ENCODE measurements around the gene KRT4. TPM values are rescaled to one million over a fixed set of nuclear protein-coding genes. Genes with fewer than 3 reads are reported as not detected.

The KRT4 gene
- total RNA-seq, 2 donors from 2014 or later: 0.52 TPM; not detected in 1

- Histone ChIP-seq H3K9me3 (no peaks in the 10 kb centered on the region), H3K36me3 (replicated peaks in 1 of 2; ENCODE audit: insufficient read depth in 1 of 2, low read depth in 2 of 2) (no peaks in the 10 kb centered on the region), H3K4me3 (no peak overlapping the region), H3K27ac (no peak overlapping the region), H3K27me3 (no peaks in the 10 kb centered on the region), H3K4me1 (no peaks in the 10 kb centered on the region)
- no peak for DNase-seq
- 72 to 89% methylated on average over 5 to 7 of the region's 7 CpGs for WGBS, 2 donors
- ATAC-seq: no peak
- intact Hi-C loops (cut with DNase I): no loop called here
- no peak for TF ChIP-seq CTCF (IDR thresholded peaks at IDR 0.05)
- TF ChIP-seq POLR2A (IDR thresholded peaks at IDR 0.05): no peak
Measured at GRCh38 chr12:52819731-52820510, 6.0 kb upstream of the KRT4 start.

- Histone ChIP-seq H3K36me3 (replicated peaks in 1 of 2; ENCODE audit: insufficient read depth in 1 of 2, low read depth in 2 of 2) (no peaks in the 10 kb centered on the region), H3K4me1 (peaks cover 7% of the 10 kb centered on the region), H3K9me3 (no peaks in the 10 kb centered on the region), H3K4me3 (no peak overlapping the region), H3K27me3 (no peaks in the 10 kb centered on the region), H3K27ac (no peak overlapping the region)
- ATAC-seq: no peak
- intact Hi-C loops (cut with DNase I): no loop called here
- TF ChIP-seq CTCF (IDR thresholded peaks at IDR 0.05) (no peak), POLR2A (IDR thresholded peaks at IDR 0.05) (no peak)
- 50 to 58% methylated on average over 7 of the region's 7 CpGs for WGBS, 2 donors
- no peak for DNase-seq
Measured at GRCh38 chr12:52818887-52819420, 5.0 kb upstream of the KRT4 start.

GRCh38 chr12:52818388-52818787 lies 4.5 kb upstream of the KRT4 start:
- peaks cover 9% of the 10 kb centered on the region for H3K4me1 ChIP-seq
- no peak for DNase-seq
- TF ChIP-seq CTCF (IDR thresholded peaks at IDR 0.05): no peak
- TF ChIP-seq POLR2A (IDR thresholded peaks at IDR 0.05): no peak
- H3K27me3 ChIP-seq: no peaks in the 10 kb centered on the region
- no peaks in the 10 kb centered on the region for H3K9me3 ChIP-seq
- ATAC-seq: no peak
- intact Hi-C loops (cut with DNase I): no loop called here
- no peaks in the 10 kb centered on the region for H3K36me3 ChIP-seq (replicated peaks in 1 of 2; ENCODE audit: insufficient read depth in 1 of 2, low read depth in 2 of 2)
- 65 to 66% methylated on average over 5 to 7 of the region's 7 CpGs for WGBS, 2 donors
- no peak overlapping the region for H3K4me3 ChIP-seq
- no peak overlapping the region for H3K27ac ChIP-seq

- no peaks in the 10 kb centered on the region for H3K36me3 ChIP-seq (replicated peaks in 1 of 2; ENCODE audit: insufficient read depth in 1 of 2, low read depth in 2 of 2)
- H3K9me3 ChIP-seq: no peaks in the 10 kb centered on the region
- TF ChIP-seq CTCF (IDR thresholded peaks at IDR 0.05) (no peak), POLR2A (IDR thresholded peaks at IDR 0.05) (no peak)
- no peak overlapping the region for H3K27ac ChIP-seq
- H3K4me1 ChIP-seq: peaks cover 9% of the 10 kb centered on the region
- ATAC-seq (no peak), DNase-seq (no peak)
- no peaks in the 10 kb centered on the region for H3K27me3 ChIP-seq
- H3K4me3 ChIP-seq: no peak overlapping the region
- intact Hi-C loops (cut with DNase I): no loop called here
- 60% methylated on average over 2 of the region's 2 CpGs for WGBS, 2 donors
Measured at GRCh38 chr12:52817699-52818238, 3.9 kb upstream of the KRT4 start.
